ENCODE measurements around the gene CTNND2. TPM values are rescaled to one million over a fixed set of nuclear protein-coding genes. Genes with fewer than 3 reads are reported as not detected.
"Not testable (repeated sequence)": the region's sequence is repeated elsewhere in the genome, so short reads cannot be mapped to it uniquely, and the experiment has no call there.

The CTNND2 gene
- total RNA-seq, 1 donor from 2014 or later = 66.9 TPM

- no peak for DNase-seq
Observed at GRCh38 chr5:11383506-11384095, 520.6 kb downstream of the CTNND2 start.

GRCh38 chr5:11378461-11378860 is 525.8 kb downstream of the CTNND2 start:
- no peak for DNase-seq

DNA sequence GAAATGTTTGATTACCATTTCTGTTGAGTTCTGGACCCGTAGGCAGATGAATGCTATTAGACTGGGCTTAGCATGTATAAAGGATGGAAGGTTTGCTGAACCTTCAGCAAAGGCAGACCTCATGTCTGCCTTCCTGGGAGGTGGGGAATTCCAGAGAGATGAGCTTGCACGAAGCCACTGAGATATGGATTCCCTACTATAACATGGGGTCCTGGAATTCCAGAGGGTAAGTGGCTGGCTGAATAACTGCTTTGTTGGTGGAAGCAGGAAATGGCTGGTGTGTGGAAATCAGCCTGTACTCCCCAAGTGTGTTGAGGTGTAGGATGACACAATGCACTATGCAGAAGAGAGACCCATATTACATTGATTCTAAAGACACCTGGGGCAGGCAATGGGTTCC is 526.4 kb downstream of the CTNND2 start:
- DNase-seq = no peak

DNA sequence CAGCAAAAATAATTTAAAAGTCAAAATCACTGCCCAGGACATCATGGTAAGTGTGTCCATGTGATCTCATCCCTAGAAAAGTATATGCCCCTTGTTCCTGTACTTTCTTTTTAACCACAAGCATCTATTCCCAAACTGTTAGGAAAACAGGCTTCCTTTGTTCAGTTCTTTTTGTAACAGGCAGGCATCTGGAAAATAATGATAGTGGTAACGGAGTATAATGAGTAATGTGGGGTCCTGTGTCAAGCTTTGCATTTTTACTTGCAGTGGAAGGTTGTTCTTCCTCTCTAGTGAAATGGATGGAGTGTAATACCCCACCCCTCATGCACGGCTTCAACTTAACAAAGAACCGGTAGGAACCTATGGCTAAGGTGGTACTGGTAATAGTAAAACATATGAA is 532.1 kb downstream of the CTNND2 start:
- DNase-seq = no peak

DNA sequence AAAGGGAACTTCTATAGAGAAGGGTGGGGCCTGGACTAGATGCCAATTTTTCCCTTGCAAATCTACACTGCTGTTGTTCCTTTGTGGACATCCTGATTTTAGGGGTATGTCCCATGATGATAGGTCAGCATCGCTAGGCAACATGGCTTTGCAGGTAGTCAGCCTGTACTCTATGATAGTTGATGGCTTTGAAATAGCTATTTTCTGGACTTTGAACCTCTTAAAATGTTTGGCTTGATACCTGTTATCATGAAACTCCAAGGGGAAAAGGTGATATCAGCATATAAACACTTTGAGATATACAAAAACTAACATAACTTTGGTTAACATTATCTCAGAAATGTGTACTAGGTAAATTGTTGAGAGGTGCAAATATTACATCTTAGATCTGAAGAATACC is 533.2 kb downstream of the CTNND2 start:
- DNase-seq = no peak

- DNase-seq = no peak
Observed at GRCh38 chr5:11364531-11364930, 539.7 kb downstream of the CTNND2 start.

DNA sequence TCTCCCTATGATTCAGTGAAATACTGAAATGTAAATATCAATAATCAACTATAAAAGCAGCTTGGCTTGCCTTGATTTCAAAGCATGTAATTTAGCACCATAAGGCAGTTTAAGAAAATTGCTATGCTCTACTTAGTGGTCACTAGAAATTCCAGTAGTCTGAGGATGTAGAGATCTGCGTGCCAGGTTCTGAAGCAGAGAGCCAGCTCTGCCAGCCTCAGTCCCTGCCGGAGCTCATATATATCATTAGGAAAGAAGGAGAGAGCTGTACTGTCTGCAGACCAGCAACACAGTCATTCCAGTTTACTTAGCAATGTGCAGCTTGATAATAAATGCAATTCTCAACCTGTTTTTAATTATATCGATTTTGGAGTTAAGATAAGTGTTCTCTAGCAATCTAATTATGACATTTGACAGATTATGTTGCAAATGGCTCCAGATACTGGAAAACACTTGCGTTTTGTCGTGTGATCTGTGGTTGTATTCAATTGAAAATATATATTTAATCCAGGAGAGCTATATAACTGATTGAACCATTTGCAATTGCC is 540.5 kb downstream of the CTNND2 start:
- DNase-seq = no peak

DNA sequence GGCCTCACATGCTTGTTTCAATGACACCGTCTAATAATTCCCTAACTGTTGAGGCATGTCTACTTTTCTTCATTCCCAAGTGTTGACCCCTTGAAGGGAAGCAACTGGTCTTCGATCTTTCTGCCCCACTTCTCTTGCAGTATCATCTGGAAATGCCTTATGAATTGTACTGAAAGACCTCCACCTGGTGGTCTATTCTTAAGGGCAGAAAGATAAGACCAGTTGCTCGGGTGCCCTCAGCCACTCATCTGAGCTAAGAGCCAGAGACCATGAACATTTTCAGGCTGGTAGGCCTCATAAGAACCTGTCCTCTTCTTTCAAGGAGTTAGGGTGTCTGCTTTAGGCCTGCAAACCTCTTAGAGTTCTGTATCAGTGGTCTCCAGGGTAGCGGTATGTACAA is 542.5 kb downstream of the CTNND2 start:
- DNase-seq = no peak

DNA sequence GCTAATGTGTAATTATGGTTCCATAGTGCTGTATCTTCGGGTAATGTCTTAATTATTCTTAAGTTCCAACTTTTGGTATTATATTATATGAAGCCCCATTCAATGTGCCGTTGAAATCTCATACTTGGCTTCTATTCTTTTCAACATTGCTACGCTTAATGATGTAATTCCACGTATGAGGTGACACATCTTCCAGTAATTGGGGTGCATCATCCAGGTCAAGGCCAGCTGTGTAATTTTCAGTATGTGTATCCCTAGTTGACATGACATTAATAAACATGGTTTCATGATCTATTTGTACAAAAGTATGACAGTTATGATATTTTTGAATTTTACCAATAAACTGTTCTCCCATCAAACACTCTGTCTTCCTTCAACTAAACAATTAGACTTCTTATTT is 546.3 kb downstream of the CTNND2 start:
- DNase-seq = no peak

DNA sequence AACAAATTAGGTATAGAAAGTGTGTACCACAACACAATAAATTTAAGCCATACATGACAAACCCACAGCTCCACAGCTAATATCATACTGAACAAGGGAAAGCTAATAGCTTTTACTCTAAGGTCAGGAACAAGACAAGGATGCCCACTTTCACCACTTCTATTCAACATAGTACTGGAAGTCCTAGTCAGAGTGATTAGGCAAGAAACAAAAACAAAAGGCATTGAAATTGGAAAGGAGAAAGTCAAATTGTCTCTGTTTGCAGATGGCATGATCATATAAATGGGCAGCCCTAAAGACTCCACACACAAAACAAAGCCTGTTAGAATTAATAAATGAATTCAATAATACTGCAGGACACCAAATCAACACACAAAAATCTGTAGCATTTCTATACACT is 548.8 kb downstream of the CTNND2 start:
- no peak for DNase-seq

GRCh38 chr5:11346336-11346735 is 557.9 kb downstream of the CTNND2 start:
- DNase-seq = no peak

GRCh38 chr5:11335881-11336760 is 568.1 kb downstream of the CTNND2 start:
- DNase-seq = no peak

DNA sequence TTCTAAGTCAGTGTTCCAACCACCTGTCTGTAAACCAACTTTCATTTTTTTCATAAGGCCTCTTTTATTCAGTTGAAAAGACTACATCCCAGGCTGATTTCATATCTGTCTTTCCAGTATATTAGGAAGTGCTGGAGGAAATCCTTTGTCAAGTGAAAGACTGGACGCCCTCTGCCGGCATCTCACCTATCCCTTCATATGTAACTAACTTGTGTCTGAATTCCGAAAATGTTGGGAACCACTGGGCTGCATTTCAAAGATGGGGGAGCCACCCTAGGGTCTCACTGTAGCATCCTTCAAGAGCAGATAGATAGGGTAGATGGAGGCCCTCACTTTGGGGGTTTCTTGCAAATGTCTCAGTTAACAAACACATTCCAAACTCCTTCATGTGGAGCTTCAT is 569.8 kb downstream of the CTNND2 start:
- DNase-seq = no peak

DNA sequence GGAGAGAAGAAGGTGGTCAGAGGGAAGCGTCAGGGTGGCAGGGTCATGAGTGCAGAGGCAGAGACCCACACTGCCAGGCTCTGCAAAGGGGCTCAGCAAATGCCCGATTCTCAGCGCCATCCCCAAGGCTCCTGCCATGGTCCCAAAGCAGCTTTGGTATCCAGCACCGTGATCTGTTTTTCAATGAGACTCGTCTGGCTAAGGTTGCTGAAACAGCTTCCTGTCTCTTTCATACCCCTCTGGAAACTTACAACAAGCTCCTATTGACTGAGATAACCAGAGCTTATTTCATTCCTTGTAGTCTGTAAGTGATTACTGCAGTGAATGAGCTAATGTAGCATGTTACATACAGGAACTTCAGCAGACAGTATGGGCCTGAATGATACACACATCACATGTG is 574.6 kb downstream of the CTNND2 start:
- no peak for DNase-seq

- no peak for DNase-seq
Observed at GRCh38 chr5:11324521-11325289, 579.5 kb downstream of the CTNND2 start.

- DNase-seq = no peak
Observed at GRCh38 chr5:11323761-11324160, 580.5 kb downstream of the CTNND2 start.

DNA sequence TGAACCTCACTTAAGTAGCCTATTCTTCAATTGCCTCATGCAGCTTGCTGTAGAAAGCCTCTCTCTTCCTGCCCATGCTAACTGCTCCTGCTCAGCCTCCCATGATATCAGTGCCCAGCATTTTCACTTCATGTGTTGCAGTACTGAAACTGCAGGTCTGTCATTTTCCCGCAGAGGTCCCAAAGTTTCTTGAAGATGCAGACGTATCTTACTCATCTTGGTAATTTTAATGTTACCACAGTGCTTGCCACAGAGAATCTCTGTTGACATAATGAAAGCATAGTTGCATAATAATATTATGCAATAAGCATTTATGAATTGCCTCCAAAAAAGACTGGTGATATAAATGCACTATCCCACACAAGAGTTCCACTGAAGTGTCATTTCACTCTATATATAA is 582.1 kb downstream of the CTNND2 start:
- no peak for DNase-seq

- DNase-seq = no peak
Observed at GRCh38 chr5:11319836-11320580, 584.2 kb downstream of the CTNND2 start.

- not testable (repeated sequence) for DNase-seq
Observed at GRCh38 chr5:11313694-11314093, 590.6 kb downstream of the CTNND2 start.

DNA sequence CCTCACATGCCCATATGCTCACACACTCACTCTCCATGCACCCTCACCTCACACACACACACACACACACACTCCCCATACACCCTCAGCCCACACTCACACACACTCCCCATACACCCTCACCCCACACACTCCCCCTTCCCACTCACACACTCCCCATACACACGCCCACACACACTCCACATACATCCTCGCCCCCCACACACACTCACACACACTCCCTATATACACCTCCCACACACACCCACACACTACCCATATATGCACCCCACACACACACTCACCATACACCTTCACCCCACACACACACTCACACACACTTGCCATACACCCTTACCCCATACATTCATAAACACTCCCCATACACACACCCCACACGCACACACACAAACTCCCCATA is 592.5 kb downstream of the CTNND2 start:
- DNase-seq = no peak

DNA sequence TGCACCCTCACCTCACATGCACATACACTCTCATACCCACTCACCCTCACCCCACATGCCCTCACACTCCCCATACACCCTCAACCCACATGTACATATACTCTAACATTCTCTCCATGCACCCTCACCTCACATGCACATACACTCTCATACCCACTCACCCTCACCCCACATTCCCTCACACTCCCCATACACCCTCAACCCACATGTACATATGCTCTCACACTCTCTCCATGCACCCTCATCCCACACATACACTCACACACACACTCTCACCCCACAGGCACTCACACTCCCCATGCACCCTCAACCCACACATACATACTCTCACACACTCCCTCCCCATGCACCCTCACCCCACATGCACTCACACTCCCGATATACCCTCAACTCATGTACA is 593.0 kb downstream of the CTNND2 start:
- no peak for DNase-seq

GRCh38 chr5:11310158-11310557 is 594.1 kb downstream of the CTNND2 start:
- DNase-seq = no peak
